Superior temporal gyrus (tissue), 1 donor: ENCODE measurements around the gene TBC1D22A.
A peak's percentile ranks its signal among the peaks of the same experiment; 100 is the strongest.
"Not testable (repeated sequence)": the region's sequence is repeated elsewhere in the genome, so short reads cannot be mapped to it uniquely, and the experiment has no call there.

Source experiments
- DNase-seq: peaks from one replicate; pipeline ENCODE4 v3.0.0-alpha.2; 2016; ENCODE audit errors: extremely low spot score

The TBC1D22A gene

GRCh38 chr22:47168900-47169800, 406.7 kb downstream of the TBC1D22A start:
- DNase-seq, result no peak

GRCh38 chr22:47169801-47170140, 407.3 kb downstream of the TBC1D22A start:
- DNase-seq, result no peak

DNA sequence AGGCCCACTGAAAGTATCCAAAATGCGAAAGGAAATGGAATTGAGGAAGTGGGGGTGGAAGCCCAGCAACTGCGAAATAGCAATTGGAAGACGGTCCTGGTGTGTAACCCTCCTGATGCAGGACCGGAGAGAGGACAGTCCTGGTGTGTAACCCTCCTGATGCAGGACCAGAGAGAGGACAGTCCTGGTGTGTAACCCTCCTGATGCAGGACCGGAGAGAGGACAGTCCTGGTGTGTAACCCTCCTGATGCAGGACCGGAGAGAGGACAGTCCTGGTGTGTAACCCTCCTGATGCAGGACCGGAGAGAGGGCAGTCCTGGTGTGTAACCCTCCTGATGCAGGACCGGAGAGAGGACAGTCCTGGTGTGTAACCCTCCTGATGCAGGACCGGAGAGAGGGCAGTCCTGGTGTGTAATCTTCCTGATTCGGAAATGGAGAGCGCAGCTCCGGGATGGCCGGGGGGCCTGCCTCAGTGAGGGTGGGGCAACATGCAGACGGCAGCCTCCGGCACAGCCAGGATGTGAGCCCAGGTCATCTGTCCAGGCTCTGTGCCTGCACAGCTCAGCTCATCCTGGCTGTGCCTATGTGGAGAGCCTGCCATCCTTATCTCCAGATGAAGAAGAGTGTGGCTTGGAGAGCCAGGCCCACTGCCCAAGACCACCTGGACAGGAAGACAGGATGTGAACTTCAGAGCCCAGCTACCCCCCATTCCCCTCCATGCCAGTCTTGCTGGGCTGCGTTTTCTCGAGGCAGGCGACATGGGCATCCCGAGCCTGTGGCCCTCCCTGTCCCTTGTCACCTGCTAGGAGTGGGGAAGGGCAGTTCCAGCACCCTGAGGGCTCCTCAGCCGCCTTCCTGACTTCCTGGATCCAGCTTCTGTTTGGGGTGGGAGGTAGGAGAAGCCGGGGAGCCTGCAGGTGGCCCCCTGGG, 408.3 kb downstream of the TBC1D22A start:
- DNase-seq, result not testable (repeated sequence)

DNA sequence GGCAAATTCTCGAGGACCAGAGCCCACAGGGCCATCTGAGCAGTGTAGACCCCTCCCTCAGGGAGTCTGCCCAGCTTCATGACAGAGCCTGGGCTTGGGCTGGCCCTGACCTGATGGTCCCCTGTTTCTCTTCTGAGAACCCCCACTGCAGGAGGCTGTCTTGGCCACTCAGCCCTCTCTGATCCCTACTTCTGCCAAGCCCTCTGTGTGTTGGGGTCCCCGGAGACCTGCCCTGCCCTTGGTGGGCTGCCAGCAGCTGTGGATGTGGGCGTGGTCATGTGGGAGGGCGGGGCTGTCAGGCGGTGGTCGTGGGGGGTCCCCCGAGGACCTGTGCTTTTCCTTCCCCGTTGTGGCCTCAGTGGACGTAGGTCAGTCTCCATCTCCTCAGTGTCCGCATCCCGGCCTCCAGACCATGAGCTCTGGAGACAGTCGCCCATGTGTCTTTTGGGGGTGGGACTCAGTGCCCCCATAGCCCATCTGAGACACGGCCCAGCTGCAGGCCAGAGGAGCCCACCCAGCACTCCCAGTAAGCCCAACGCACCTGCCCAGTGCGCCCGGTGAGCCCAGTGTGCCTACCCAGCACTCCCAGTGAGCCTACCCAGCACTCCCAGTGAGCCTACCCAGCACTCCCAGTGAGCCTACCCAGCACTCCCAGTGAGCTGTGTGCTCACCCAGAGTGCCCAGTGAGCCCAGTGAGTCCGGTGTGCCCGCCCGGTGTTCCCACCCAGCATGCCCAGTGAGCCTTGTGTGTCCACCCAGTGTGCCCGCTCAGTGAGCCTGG, 409.2 kb downstream of the TBC1D22A start:
- DNase-seq, result no peak

- no peak for DNase-seq
Observed at GRCh38 chr22:47172771-47173534, 410.5 kb downstream of the TBC1D22A start.

GRCh38 chr22:47173535-47174021, 411.1 kb downstream of the TBC1D22A start:
- DNase-seq, result no peak

DNA sequence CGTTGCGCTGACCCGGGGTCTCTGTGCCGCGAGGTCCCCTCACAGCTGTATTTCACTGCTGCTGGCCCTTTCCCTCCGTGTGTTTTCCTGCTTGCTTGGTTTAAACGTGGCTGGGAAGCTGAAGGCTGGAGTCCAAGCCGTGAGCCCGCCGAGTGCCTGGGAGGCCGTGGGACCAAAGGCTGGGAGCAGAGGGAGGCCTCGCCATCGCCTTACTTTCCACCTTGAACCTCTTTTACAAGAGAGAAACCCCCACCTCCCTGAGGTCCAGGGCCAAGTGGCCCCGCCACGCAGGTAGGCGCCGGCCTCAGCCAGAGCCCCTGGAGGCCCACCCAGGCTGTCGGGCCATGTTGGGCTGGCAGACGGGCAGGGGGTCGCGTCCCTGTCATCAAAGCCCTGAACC, 411.6 kb downstream of the TBC1D22A start:
- no peak for DNase-seq

GRCh38 chr22:47174671-47175112, 412.2 kb downstream of the TBC1D22A start:
- DNase-seq, result no peak

DNA sequence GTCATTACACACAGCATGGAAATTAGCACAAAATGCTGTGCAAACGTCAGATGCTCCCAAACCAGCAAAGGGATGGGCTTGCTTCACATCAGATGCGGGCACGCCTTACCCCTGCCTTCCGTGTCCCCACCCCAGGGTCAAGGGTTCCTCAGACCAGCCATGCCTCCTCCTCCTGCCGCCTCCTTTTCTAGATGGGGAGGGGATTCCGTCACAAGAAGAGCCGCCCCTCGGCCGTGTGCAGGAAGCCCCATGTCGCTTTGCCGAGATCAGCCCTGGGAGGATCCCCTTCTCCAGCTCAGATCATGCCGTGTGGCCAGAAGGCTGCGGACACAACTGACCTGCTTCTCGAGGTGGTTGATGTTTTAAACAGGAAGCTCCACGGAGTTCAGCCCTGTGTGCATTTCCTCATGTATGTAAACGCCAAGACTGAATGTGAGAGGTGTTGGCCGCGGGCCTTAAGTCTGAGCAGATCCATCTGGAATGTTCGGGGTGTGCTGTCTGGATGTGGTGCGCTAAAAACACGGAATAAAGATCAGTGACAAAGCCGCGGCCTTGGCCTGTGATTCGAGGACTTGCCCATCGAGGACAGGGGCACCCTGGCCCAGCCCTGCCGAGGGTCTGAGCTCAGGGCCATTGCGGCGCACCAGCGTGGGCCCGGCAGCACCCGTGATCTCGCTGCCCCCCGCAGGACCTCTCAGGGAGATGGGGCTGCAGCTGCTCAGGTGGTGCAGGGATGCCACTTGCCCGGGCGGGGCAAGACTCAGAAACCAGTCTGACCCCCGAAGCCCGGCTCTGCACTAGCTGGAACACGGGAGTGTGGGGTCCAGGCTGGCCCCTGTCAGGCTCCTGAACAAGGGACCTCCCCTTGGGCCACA, 412.9 kb downstream of the TBC1D22A start:
- no peak for DNase-seq

- DNase-seq, result no peak
Observed at GRCh38 chr22:47176026-47176389, 413.6 kb downstream of the TBC1D22A start.

DNA sequence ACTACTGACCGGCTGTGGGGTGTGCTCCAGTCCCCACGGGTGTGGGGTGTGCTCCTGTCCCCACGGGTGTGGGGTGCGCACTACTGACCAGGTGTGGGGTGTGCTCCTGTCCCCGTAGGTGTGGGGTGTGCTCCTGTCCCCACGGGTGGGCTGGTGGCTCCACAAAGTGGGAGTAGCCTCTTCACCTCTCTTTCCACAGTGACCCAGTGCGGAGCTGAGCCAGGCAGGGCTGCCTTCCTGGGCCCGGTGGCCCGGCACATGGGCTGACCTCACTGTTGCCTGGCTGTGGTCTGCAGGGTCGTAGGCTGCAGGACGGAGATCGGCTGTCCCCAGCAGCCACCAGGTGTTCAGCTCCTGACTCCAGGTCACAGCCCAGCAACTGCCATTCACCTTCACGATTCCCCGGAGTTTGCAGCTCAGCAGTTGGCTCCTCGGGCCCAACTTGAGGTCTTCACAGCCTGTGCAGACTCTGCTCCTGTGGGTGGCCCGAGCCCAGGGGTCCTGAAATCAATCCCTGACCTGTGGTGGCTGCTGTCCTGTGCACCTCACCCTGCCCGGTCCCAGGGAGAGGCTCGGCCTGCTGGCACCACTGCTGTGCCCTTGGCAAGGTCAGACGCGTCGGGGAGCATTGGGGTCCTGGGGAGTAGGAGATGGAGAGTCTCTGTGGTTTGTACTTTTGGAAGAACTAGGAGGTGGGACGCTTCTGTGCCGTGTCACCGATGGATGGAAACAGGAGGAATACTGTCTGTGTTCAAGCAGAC, 414.3 kb downstream of the TBC1D22A start:
- DNase-seq, result no peak

GRCh38 chr22:47177334-47177815, 414.9 kb downstream of the TBC1D22A start:
- DNase-seq, result no peak

DNA sequence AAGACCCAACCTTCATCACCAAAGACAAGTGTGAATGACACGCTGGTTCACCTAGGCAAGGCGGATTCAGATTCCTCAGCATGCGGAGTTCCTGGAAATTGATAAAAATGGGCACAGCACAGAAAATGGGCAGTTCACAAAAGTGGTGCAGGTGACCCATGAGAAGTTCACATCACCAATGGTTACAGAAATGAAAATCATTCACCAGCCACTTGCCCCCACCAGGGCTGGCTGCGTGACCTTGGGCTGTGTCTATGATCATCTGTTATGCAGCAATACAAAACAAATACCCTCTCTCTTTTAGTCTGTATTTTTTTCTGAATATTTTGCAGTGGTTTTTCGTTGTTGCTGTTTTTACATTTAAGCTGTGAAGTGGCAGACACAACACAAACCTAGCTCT, 415.9 kb downstream of the TBC1D22A start:
- no peak for DNase-seq

GRCh38 chr22:47180796-47181195, 418.3 kb downstream of the TBC1D22A start:
- DNase-seq, result peak; percentile 21

- DNase-seq, result no peak
Observed at GRCh38 chr22:47187176-47187957, 424.9 kb downstream of the TBC1D22A start.

- DNase-seq, result no peak
Observed at GRCh38 chr22:47188261-47189055, 426.0 kb downstream of the TBC1D22A start.
